IPS-15b (cell line): ENCODE results near the gene SLC39A11.
"Not testable (repeated sequence)": the region's sequence is repeated elsewhere in the genome, so short reads cannot be mapped to it uniquely, and the experiment has no call there.

Source experiments
- H3K27me3 ChIP-seq: one replicate; pipeline ENCODE4 v1.6.1; 2013; ENCODE audit warnings: low read length; ENCODE audit not compliant: control insufficient read depth, insufficient read depth
- H3K36me3 ChIP-seq: one replicate; pipeline ENCODE4 v1.6.1; 2013; ENCODE audit warnings: low read length; ENCODE audit not compliant: control insufficient read depth, insufficient read depth
- H3K4me1 ChIP-seq: one replicate; pipeline ENCODE4 v1.6.1; 2013; ENCODE audit warnings: mild to moderate bottlenecking, low read length; ENCODE audit not compliant: control insufficient read depth, insufficient read depth
- H3K4me3 ChIP-seq: one replicate; pipeline ENCODE4 v1.5.1; 2013; ENCODE audit warnings: low read depth, low read length
- H3K9ac ChIP-seq: one replicate; pipeline ENCODE4 v1.6.1; 2013; ENCODE audit warnings: low read depth, mild to moderate bottlenecking, low read length
- H3K9me3 ChIP-seq: one replicate; pipeline ENCODE4 v1.6.1; 2013; ENCODE audit warnings: mild to moderate bottlenecking, low read length; ENCODE audit not compliant: control insufficient read depth, insufficient read depth

SLC39A11 gene

DNA sequence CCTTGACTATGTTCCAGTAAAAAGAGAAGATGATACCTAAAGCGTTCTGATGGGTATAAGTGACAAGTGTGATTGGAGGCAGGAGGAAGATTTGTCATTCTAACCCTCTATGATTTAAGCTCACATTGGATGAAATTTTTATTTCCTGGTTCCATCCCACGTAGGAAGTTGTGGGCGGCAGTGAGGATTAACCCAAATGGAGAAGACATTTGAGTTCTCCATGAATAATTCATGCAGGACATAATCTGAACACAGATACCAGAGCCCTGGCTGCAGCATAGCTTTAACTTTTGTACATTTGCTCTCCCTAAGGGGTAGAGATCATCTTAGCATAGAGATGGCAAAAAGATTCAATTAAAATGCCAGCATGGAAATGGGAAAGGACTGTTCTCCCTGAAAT, 146.3 kb downstream of the SLC39A11 start:
- H3K36me3 ChIP-seq, result no peaks in the 10 kb centered on the region
- no peaks in the 10 kb centered on the region for H3K4me1 ChIP-seq

DNA sequence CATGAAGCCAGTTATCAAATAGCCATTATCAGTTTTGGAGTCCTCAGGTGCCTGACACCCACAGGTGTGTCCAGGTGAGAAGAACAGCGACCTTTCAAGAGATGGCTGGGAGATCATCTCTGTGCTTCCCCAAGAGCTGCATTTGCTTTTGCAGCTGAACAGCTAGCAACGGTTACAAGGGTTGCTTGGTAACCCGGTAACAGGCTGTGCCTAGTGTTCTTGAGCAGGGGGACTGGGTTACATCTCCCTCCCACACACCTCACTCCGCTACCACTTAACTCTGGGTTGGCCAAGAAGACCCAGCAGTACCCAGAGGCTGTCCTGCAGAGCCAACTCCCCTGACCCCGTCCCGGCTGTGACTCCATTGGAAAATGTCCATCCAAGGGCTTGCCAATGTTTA, 147.0 kb downstream of the SLC39A11 start:
- Histone ChIP-seq H3K4me3 (no peak overlapping the region), H3K9me3 (no peaks in the 10 kb centered on the region), H3K4me1 (no peaks in the 10 kb centered on the region), H3K27me3 (no peaks in the 10 kb centered on the region), H3K9ac (no peak overlapping the region), H3K36me3 (no peaks in the 10 kb centered on the region)

More for the DNA sequence above, 146.3 kb downstream of the SLC39A11 start:
- Histone ChIP-seq H3K4me3 (no peak overlapping the region), H3K9me3 (no peaks in the 10 kb centered on the region), H3K9ac (no peak overlapping the region), H3K27me3 (no peaks in the 10 kb centered on the region)

DNA sequence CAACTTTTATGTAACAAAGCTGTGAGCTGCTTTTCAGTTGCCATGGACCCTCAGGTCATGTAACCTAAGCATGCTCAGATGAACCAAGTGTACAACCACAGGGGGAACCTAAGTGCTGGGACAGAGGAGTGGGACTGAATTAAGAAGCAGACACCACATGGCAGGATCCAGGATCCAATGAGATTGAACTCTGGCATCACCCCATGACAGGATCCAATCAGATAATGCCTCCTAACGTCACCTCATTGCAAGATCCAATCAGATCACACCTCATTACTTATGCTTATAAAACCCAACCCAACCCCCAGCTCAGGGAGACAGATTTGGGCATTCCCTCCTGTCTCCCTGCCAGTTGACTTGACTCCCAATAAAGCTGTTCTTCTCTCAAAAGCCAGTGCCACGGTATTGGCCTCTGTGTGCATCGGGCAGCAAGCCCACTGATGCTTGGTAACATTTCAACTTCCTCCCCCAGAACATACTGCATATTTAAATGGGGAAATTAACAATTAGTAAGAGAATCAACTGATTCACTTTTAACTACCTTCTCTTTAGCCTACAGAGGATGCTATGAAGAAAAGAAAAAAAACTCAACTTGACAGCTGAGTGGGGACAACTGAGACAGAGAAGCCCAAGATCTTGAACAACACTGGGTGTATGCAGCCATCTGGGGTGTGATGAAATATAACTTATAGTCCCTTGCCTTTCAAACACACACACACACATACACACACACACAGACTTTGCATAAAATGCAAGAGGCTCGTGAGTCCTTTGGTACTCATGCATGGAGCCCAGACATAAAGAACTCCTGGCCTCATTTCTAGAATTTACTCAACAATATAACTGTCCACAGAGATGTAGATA, 148.4 kb downstream of the SLC39A11 start:
- H3K4me1 ChIP-seq, result no peaks in the 10 kb centered on the region
- H3K9ac ChIP-seq, result no peak overlapping the region
- H3K36me3 ChIP-seq, result no peaks in the 10 kb centered on the region
- H3K27me3 ChIP-seq, result no peaks in the 10 kb centered on the region
- no peak overlapping the region for H3K4me3 ChIP-seq
- H3K9me3 ChIP-seq, result no peaks in the 10 kb centered on the region

DNA sequence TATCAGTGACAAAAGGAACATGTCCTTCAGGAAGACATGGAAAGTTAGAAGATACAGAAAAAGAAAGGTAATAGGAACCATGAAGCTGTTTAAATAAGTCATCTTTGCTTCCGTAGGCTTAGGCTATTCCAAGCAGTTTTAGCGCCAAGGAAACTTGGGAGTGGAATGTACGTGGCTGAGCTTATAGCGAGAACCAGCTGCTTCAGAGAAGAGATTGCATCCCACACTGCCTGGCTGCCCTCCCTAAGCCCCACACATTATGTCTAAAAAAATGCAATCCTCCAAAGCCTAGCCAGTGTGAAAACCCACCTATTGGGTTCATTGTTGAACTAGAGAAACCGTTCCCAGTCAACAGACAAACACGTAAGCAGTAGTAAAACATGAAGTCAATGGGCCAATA, 149.9 kb downstream of the SLC39A11 start:
- Histone ChIP-seq H3K9me3 (no peaks in the 10 kb centered on the region), H3K4me3 (no peak overlapping the region), H3K9ac (no peak overlapping the region), H3K36me3 (no peaks in the 10 kb centered on the region), H3K27me3 (no peaks in the 10 kb centered on the region), H3K4me1 (no peaks in the 10 kb centered on the region)

DNA sequence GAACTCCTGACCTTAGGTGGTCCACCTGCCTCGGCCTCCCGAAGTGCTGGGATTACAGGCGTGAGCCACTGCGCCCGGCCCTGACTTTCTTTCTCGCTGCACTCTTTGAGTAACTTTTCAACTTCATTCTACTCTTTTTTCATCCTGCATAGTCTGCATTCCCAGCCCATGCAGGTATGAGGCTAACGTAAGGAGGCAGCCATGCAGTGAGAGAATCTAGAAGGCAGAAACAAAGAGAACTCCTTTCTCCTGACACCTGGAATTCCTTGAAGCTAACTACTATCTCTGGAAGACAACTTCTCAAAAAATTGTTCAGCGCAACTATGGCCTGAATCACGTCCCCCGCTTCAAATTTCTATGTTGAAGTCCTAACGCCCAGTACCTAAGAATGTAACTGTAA, 152.0 kb downstream of the SLC39A11 start:
- no peaks in the 10 kb centered on the region for H3K36me3 ChIP-seq
- no peaks in the 10 kb centered on the region for H3K4me1 ChIP-seq
- H3K9me3 ChIP-seq, result no peaks in the 10 kb centered on the region
- no peaks in the 10 kb centered on the region for H3K27me3 ChIP-seq
- H3K9ac ChIP-seq, result no peak overlapping the region
- H3K4me3 ChIP-seq, result no peak overlapping the region

DNA sequence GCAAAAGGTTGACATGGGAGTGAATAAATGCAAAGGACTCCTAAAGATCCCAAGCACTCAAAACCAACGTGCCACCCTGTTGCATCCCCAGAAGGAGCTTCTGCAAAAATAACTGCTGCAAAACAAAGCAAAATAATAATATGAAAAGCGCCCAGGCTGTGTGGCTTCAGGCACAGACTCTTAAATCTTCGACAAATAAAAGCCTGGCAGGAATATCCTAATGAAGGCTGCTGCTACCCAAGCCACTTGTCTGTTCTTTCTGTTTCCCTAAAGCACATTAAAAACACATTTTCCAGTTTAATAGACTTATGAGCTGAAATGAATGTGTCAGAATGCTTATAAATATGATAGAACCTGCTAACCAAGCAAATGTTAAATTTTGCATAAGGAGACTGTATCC, 154.0 kb downstream of the SLC39A11 start:
- Histone ChIP-seq H3K27me3 (no peaks in the 10 kb centered on the region), H3K9me3 (no peaks in the 10 kb centered on the region), H3K9ac (no peak overlapping the region), H3K4me1 (no peaks in the 10 kb centered on the region), H3K4me3 (no peak overlapping the region), H3K36me3 (no peaks in the 10 kb centered on the region)

DNA sequence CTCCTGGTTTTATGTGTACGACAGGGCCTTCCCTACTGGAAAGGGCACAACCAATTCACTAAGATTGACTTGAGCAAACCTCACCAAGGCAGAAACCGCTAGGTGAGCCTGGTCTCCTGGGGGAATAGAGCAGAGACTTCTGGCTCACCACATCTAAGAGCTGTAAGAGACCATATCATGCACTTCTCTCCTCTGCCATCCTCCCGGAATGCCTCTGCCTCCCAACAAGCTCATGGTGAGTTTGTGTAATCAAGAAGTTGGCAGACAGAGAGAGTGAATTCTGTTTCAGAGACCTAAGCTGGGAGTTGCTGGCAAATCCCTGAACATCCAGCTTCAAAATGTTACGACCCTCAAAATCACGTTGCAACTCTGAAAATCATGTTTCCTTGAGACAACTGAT, 154.8 kb downstream of the SLC39A11 start:
- Histone ChIP-seq H3K36me3 (no peaks in the 10 kb centered on the region), H3K4me3 (no peak overlapping the region), H3K27me3 (no peaks in the 10 kb centered on the region), H3K4me1 (no peaks in the 10 kb centered on the region), H3K9ac (no peak overlapping the region), H3K9me3 (no peaks in the 10 kb centered on the region)

DNA sequence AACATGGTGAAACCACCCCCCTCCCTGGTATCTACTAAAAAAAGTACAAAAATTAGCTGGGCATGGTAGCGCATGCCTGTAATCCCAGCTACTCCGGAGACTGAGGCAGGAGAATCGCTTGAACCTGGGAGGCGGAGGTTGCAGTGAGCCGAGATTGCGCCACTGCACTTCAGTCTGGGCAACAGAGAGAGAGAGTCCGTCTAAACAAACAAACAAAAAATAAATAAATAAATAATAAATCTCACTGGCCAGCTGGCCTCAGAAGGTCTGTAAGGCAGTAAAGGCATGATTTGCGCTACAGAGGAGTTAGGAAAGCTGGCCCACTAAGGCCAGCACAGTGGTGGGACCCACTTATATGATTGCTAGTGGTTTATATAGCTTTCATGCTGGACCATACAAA, 155.2 kb downstream of the SLC39A11 start:
- H3K27me3 ChIP-seq, H3K4me3 ChIP-seq, H3K9me3 ChIP-seq, H3K4me1 ChIP-seq, H3K9ac ChIP-seq, H3K36me3 ChIP-seq: not testable (repeated sequence)

DNA sequence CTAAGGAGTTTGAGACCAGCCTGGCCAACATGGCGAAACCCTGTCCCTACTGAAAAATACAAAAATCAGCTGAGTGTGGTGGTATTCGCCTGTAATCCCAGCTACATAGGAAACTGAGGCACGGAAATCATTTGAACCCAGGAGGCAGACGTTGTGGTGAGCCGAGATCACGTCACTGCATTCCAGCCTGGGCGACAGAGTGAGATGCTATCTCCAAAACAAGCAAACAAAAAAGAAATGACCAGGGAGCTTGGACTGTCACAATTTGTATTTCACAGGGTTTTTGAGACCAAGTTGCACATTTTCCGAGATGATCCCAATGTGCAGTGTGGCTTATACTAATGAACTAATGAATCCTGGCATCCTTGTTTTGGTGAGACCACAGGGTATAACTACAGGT, 156.5 kb downstream of the SLC39A11 start:
- Histone ChIP-seq H3K4me3 (no peak overlapping the region), H3K9ac (no peak overlapping the region), H3K36me3 (no peaks in the 10 kb centered on the region), H3K9me3 (no peaks in the 10 kb centered on the region), H3K27me3 (no peaks in the 10 kb centered on the region), H3K4me1 (no peaks in the 10 kb centered on the region)

DNA sequence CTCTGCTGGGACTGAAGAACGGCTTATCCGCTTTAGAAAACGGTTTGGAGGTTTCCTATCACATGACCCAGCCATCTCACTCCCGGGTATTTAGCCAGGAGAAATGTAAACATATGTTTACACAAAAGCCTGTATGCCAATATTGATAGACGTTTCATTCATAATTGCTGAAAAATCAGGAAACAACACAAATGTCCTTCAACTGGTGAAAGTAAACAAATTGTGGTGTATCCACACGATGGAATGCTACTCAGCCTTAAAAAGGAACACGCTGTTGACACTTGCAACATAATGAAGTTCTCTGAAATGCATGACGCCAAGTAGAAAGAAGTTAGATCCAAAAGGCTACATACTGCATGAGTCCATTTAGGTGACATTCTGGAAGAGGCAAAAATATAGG, 157.6 kb downstream of the SLC39A11 start:
- H3K36me3 ChIP-seq, result no peaks in the 10 kb centered on the region
- H3K4me1 ChIP-seq, result no peaks in the 10 kb centered on the region

DNA sequence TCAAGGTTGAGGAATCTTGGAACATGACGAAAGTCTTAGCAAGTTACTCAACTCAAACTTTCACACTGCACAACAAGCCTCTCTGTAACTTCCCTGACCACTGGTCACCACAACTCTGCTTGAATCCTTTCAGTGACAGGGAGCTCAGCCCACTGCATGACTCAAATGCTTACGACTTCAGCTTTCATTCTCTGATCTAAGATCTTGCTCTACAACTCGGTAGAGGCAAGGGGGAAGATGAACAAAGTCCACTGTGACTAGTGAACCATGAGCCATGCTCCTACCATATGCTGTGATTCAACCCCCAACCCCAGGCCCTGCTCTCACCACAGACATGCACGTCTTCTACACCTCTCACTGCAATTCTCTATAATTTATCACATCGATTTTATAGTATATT, 160.9 kb downstream of the SLC39A11 start:
- Histone ChIP-seq H3K9ac (no peak overlapping the region), H3K36me3 (no peaks in the 10 kb centered on the region), H3K9me3 (no peaks in the 10 kb centered on the region), H3K4me3 (no peak overlapping the region), H3K27me3 (no peaks in the 10 kb centered on the region), H3K4me1 (no peaks in the 10 kb centered on the region)

More for the DNA sequence above, 157.6 kb downstream of the SLC39A11 start:
- Histone ChIP-seq H3K9me3 (no peaks in the 10 kb centered on the region), H3K9ac (no peak overlapping the region), H3K27me3 (no peaks in the 10 kb centered on the region), H3K4me3 (no peak overlapping the region)

DNA sequence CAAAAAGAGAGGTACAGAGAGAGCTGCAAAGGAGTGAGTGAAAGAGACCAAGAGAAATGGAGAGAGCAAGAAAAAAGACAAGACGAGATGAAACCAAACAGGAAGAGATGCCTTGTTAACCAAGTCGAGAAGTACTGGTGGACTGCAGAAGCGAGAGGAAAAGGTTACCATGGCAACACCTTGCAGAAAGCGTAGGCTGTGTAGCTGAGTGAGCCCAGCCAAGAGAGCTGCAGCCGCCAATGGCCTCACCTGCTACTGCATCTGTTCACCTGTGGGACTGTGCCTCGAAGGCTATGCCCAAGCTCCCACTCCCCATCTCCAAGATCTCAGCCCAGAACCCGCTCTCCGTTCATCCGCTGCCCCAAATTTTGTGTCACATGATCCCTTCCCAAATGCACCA, 161.3 kb downstream of the SLC39A11 start:
- no peaks in the 10 kb centered on the region for H3K27me3 ChIP-seq
- H3K4me1 ChIP-seq, result no peaks in the 10 kb centered on the region

More for the DNA sequence above, 161.3 kb downstream of the SLC39A11 start:
- H3K4me3 ChIP-seq, result no peak overlapping the region
- H3K36me3 ChIP-seq, result no peaks in the 10 kb centered on the region
- no peak overlapping the region for H3K9ac ChIP-seq
- H3K9me3 ChIP-seq, result no peaks in the 10 kb centered on the region
